SK-N-SH treated with all-trans-retinoic acid at 6 μM for 48 hours (cell line): ENCODE results near the gene ERVH48-1.
"Not testable (repeated sequence)": the region's sequence is repeated elsewhere in the genome, so short reads cannot be mapped to it uniquely, and the experiment has no call there.

Source experiments
- ARNTL ChIP-seq: fragments of 450-650 bp; formaldehyde crosslinking; IDR thresholded peaks from 2 replicates; pipeline ENCODE4 v1.5.0; 2020; ENCODE audit warnings: low read depth, mild to moderate bottlenecking, moderate library complexity, borderline replicate concordance
- CREB5 ChIP-seq: fragments of 250-450 bp; sonication (Bioruptor Pico); IDR thresholded peaks from 2 replicates; pipeline ENCODE4 v1.5.1; 2020; ENCODE audit warnings: low read depth, mild to moderate bottlenecking, moderate library complexity
- ESRRG ChIP-seq: fragments of 250-450 bp; sonication (Bioruptor Pico); IDR thresholded peaks from 2 replicates; pipeline ENCODE4 v1.6.1; 2021; ENCODE audit warnings: mild to moderate bottlenecking
- GLIS3 ChIP-seq: fragments of 250-450 bp; sonication (Bioruptor Pico); IDR thresholded peaks from 2 replicates; pipeline ENCODE4 v1.5.0; 2020; ENCODE audit warnings: mild to moderate bottlenecking, moderate library complexity
- OSR1 ChIP-seq: fragments of 250-450 bp; sonication (Bioruptor Pico); IDR thresholded peaks from 2 replicates; pipeline ENCODE4 v1.8.0; 2022; ENCODE audit warnings: moderate library complexity, mild to moderate bottlenecking, inconsistent platforms
- RARB ChIP-seq: fragments of 250-450 bp; sonication (Bioruptor Pico); IDR thresholded peaks from 2 replicates; pipeline ENCODE4 v1.8.0; 2021; ENCODE audit warnings: mild to moderate bottlenecking, moderate library complexity
- ZFP3 ChIP-seq: fragments of 250-450 bp; sonication (Bioruptor Pico); IDR thresholded peaks from 2 replicates; pipeline ENCODE4 v1.5.0; 2020; ENCODE audit warnings: mild to moderate bottlenecking, moderate library complexity
- ZFP30 ChIP-seq: fragments of 450-650 bp; formaldehyde crosslinking; IDR thresholded peaks from 2 replicates; pipeline ENCODE4 v1.5.0; 2022; ENCODE audit warnings: mild to moderate bottlenecking, moderate library complexity
- ZNF565 ChIP-seq: fragments of 450-650 bp; formaldehyde crosslinking; conservative IDR thresholded peaks from 2 replicates; pipeline ENCODE4 v1.5.0; 2020; ENCODE audit warnings: low read depth, mild to moderate bottlenecking, moderate library complexity
- ZNF8 ChIP-seq: fragments of 450-650 bp; formaldehyde crosslinking; IDR thresholded peaks from 2 replicates; pipeline ENCODE4 v1.5.0; 2020; ENCODE audit warnings: mild to moderate bottlenecking, moderate library complexity
- TF ChIP-seq, protein P1 (sequence below): fragments of 250-450 bp; sonication (Bioruptor Pico); IDR thresholded peaks from 2 replicates; pipeline ENCODE4 v1.5.0; 2020; ENCODE audit warnings: mild to moderate bottlenecking, moderate library complexity
- TF ChIP-seq, protein P2 (sequence below): fragments of 250-450 bp; sonication (Bioruptor Pico); IDR thresholded peaks from 2 replicates; pipeline ENCODE4 v1.8.0; 2020; ENCODE audit warnings: mild to moderate bottlenecking, moderate library complexity, borderline replicate concordance

- TF ChIP-seq ZFP30 (CRISPR knock-in tag); GLIS3 (CRISPR knock-in tag); ARNTL (CRISPR knock-in tag); ZFP3; RARB (CRISPR knock-in tag); ZNF8; ZNF565; CREB5 (CRISPR knock-in tag); OSR1 (CRISPR knock-in tag); ESRRG: not testable (repeated sequence)
- TF ChIP-seq, protein P1, sequence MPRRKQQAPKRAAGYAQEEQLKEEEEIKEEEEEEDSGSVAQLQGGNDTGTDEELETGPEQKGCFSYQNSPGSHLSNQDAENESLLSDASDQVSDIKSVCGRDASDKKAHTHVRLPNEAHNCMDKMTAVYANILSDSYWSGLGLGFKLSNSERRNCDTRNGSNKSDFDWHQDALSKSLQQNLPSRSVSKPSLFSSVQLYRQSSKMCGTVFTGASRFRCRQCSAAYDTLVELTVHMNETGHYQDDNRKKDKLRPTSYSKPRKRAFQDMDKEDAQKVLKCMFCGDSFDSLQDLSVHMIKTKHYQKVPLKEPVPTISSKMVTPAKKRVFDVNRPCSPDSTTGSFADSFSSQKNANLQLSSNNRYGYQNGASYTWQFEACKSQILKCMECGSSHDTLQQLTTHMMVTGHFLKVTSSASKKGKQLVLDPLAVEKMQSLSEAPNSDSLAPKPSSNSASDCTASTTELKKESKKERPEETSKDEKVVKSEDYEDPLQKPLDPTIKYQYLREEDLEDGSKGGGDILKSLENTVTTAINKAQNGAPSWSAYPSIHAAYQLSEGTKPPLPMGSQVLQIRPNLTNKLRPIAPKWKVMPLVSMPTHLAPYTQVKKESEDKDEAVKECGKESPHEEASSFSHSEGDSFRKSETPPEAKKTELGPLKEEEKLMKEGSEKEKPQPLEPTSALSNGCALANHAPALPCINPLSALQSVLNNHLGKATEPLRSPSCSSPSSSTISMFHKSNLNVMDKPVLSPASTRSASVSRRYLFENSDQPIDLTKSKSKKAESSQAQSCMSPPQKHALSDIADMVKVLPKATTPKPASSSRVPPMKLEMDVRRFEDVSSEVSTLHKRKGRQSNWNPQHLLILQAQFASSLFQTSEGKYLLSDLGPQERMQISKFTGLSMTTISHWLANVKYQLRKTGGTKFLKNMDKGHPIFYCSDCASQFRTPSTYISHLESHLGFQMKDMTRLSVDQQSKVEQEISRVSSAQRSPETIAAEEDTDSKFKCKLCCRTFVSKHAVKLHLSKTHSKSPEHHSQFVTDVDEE: not testable (repeated sequence)
- TF ChIP-seq, protein P2, sequence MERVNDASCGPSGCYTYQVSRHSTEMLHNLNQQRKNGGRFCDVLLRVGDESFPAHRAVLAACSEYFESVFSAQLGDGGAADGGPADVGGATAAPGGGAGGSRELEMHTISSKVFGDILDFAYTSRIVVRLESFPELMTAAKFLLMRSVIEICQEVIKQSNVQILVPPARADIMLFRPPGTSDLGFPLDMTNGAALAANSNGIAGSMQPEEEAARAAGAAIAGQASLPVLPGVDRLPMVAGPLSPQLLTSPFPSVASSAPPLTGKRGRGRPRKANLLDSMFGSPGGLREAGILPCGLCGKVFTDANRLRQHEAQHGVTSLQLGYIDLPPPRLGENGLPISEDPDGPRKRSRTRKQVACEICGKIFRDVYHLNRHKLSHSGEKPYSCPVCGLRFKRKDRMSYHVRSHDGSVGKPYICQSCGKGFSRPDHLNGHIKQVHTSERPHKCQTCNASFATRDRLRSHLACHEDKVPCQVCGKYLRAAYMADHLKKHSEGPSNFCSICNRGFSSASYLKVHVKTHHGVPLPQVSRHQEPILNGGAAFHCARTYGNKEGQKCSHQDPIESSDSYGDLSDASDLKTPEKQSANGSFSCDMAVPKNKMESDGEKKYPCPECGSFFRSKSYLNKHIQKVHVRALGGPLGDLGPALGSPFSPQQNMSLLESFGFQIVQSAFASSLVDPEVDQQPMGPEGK: not testable (repeated sequence)
Measured at GRCh38 chr21:42949094-42949755, 23.8 kb upstream of the ERVH48-1 start.
